Measurements from ENCODE around the gene SOBP.

GRCh38 chr6:107624541-107624940 lies 134.6 kb downstream of the SOBP start:
- no peak for TF ChIP-seq CTCF (IDR thresholded peaks at IDR 0.05)
- TF ChIP-seq POLR2A (IDR thresholded peaks at IDR 0.05), result no peak
- TF ChIP-seq POLR2AphosphoS5 (IDR thresholded peaks at IDR 0.05; ENCODE audit: insufficient read depth in 1 of 2, low read depth in 1 of 2), result no peak

Data from vagina (tissue), 2 donors.